BJ (cell line): ENCODE results near the gene CHAT. TPM values are rescaled to one million over a fixed set of nuclear protein-coding genes. Genes with fewer than 3 reads are reported as not detected.
"Not testable (repeated sequence)": the region's sequence is repeated elsewhere in the genome, so short reads cannot be mapped to it uniquely, and the experiment has no call there.

Experiments
- CTCF ChIA-PET: fragments of 350-600 bp; formaldehyde crosslinking; extraction: SDS; loops from one replicate; lab custom pipeline; 2021; ENCODE audit warnings: antibody characterized with exemption, inconsistent platforms; lab: Yijun Ruan, JAX
- POLR2A ChIA-PET: fragments of 300-600 bp; sonication (Branson Sonifier 250); formaldehyde crosslinking; extraction: SDS; loops from one replicate; lab custom pipeline; 2021; ENCODE audit warnings: antibody characterized with exemption; lab: Charles Lee
- DNase-seq: peaks from one replicate; pipeline ENCODE4 v3.0.0-alpha.2; 2011; ENCODE audit warnings: low read depth
- H3K27me3 ChIP-seq: 2 replicates; pipeline ENCODE4 v1.6.0; 2011; ENCODE audit warnings: low read length; ENCODE audit not compliant: control insufficient read depth, insufficient read depth
- H3K36me3 ChIP-seq: 2 replicates; pipeline ENCODE4 v1.5.1; 2011; ENCODE audit warnings: low read length; ENCODE audit not compliant: control insufficient read depth, insufficient read depth
- H3K4me3 ChIP-seq: 2 replicates; pipeline ENCODE4 v1.5.1; 2011; ENCODE audit warnings: low read depth, mild to moderate bottlenecking, control low read depth, low read length
- CTCF ChIP-seq: IDR thresholded peaks from 2 replicates; pipeline ENCODE4 v1.5.1; 2011; ENCODE audit warnings: low read depth, mild to moderate bottlenecking, control low read depth, inconsistent platforms, low read length, moderate library complexity; ENCODE audit not compliant: insufficient read depth
- polyA plus RNA-seq: library from polyadenylated mRNA; depleted of rRNA; stranded (reverse); fragments of >200 nt; gene quantifications from 2 replicates; pipeline ENCODE4 v1.2.3, GENCODE V29; 2011

The CHAT gene
- polyA plus RNA-seq, 1 experiment: not detected

DNA sequence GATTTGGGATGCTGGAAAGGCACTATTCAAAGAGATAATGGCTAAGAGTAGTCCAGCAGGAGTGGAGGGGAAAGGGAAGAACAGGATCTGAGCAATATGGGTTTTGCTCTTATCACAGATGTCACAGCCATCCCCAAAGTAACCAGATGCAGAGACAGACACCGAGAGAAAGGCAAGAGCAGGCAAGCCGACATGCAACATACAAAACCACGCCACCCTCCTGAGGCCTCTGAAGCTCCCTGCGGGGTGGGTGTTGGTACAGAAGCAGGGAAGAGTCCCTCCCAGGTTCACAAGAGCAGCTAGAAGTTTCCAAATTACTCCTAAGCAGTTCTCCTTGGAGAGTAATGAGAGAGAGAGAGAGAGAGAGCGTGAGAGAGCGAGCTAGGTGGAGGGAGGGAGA lies 54.8 kb downstream of the CHAT start:
- no peak for DNase-seq
- CTCF ChIA-PET: interaction anchor here (0.7 kb wide), 1 partner anchor 30 kb away, joined by 3 read pairs; no protein-coding TSS in a partner anchor
- Histone ChIP-seq H3K36me3 (no peaks in the 10 kb centered on the region), H3K27me3 (peaks cover 21% of the 10 kb centered on the region), H3K4me3 (no peak overlapping the region)
- TF ChIP-seq CTCF: no peak
- POLR2A ChIA-PET: no interaction called here

DNA sequence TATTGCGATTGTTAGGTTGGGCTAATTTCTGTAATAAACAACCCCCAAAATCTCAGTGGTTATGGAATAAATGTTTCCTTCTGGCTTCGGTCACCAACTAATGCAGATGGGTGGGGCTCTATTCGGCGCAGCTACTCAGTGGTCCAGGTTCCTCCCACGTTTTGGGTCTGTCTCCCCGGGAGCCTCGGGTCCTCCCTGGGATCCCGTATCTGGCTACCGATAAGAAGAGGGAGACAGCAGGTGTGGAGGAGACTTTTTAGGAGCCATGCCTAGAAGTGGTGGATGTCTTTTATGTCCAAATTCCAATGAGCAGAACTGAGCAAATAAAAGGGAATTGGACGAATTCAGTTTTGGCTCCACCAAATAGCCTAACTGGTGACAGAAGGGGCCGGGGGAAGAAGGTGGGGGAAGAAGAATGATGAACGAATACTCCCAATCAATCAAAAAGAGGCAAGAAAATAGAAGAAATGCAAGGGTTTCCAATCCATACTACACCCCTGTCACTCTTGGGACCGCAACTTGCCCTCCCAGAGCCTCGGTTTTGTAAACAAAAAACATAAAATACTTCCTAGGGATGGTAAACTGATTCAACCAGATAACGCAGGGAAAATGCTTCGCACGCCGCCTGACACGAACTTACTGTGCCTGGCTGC lies 65.1 kb downstream of the CHAT start:
- H3K4me3 ChIP-seq: 0 out of 2 replicates have a peak overlapping the region, but pooled peaks have one; percentile 7
- H3K36me3 ChIP-seq: no peaks in the 10 kb centered on the region
- ChIA-PET CTCF (no interaction called here), POLR2A (no interaction called here)
- no peak for DNase-seq
- peaks cover 2% of the 10 kb centered on the region; the same call in 1 of the 2 replicates for H3K27me3 ChIP-seq
- TF ChIP-seq CTCF: no peak

DNA sequence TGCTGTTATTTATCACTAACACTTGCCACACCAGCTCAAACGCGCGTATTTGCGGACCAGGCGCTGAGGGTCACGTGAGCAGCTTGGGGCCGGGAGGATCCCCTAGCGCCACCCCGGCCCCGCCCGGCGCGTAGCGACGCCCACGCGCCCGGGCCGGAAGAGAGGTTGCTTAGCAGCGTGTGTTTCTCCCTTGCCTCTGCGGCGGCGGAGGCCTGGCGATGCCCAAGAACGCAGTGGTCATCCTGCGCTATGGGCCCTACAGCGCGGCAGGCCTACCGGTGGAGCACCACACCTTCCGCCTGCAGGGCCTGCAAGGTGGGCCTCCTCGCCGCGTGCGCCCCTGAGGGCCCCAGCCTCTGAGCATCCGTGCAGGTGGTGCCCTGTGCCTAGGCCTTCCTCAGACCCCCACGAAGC lies 65.7 kb downstream of the CHAT start, which contains the start of gene C10orf53:
Gene C10orf53 (plus strand): TSS at position 172 of the 414 bp plus-strand sequence. CDS start 47 bp downstream, at position 219.
- Histone ChIP-seq H3K27me3 (peaks cover 2% of the 10 kb centered on the region; the same call in 1 of the 2 replicates), H3K36me3 (no peaks in the 10 kb centered on the region), H3K4me3 (0 out of 2 replicates have a peak within 1 kb of the TSS, but pooled peaks have one; percentile 7)
- ChIA-PET POLR2A (no interaction called here), CTCF (no interaction called here)
- DNase-seq: no peak
- no peak for TF ChIP-seq CTCF

DNA sequence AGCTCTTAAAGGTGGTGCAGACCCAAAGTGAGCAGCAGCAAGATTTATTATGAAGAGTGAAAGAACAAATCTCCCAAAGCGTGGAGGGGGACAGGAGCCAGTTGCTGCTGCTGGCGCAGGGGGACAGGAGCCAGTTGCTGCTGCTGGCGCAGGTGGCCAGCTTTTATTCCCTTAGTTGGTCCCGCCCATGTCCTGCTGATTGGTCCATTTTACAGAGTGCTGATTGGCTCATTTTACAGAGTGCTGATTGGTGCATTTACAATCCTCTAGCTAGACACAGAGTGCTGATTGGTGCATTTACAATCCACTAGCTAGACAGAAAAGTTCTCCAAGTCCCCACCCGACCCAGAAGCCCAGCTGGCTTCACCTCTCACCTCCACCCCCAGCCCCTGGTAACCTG lies 68.6 kb downstream of the CHAT start:
- CTCF ChIA-PET, DNase-seq, H3K27me3 ChIP-seq, H3K4me3 ChIP-seq, H3K36me3 ChIP-seq, POLR2A ChIA-PET: not testable (repeated sequence)

DNA sequence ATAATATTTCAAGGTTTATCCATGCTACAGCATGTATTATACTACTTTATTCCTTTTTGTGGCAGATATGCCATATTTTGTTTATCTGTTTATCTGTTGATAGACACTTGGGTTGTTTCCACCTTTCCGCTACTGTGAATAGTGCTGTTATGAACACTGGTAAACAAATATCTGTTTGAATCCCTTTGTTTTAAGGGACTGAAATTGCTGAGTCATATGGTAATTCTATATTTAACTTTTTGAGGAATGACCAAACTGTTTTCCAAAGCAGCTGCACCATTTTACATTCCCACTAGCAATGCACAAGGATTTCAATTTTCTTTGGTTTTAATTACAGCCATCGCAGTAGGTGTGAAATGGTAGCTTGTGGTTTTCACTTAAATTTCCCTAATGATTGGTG lies 69.0 kb downstream of the CHAT start:
- ChIA-PET CTCF (no interaction called here), POLR2A (no interaction called here)
- H3K4me3 ChIP-seq: no peak overlapping the region
- no peak for TF ChIP-seq CTCF
- no peaks in the 10 kb centered on the region for H3K36me3 ChIP-seq
- H3K27me3 ChIP-seq: peaks cover 4% of the 10 kb centered on the region; the same call in 1 of the 2 replicates
- no peak for DNase-seq
